Fibroblast of skin of left quadriceps (primary cell): ENCODE measurements around the gene MAPK4.
"Not testable (repeated sequence)": the region's sequence is repeated elsewhere in the genome, so short reads cannot be mapped to it uniquely, and the experiment has no call there.

Experiments used
- DNase-seq, 2 experiments: peaks; one replicate each; pipeline ENCODE4 v3.0.0-alpha.2; 2013; ENCODE audit warnings: low read depth in 2 of 2

Gene MAPK4

GRCh38 chr18:50749945-50750344 is 190.1 kb downstream of the MAPK4 start:
- DNase-seq: no peak

GRCh38 chr18:50750546-50750945 is 190.7 kb downstream of the MAPK4 start:
- no peak for DNase-seq

DNA sequence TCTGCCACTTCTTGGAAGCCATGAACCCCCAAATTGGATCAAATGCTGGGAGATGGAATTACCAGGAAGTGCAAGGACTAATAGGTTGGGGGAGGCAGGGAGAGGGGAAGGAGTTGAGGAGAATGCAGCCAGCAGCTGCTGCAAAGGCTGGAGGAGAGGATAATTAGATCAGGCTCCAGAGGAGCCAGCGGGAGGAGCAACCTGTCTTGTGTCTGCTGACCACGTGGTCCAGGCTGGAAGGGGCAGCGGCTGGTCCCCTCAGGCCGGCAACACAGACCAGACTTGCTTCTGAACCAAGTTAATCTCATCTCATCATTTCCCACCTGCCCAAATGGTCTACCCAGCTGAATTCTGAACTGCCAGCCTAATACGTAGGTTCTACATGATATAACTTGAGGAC is 191.6 kb downstream of the MAPK4 start:
- DNase-seq: no peak

DNA sequence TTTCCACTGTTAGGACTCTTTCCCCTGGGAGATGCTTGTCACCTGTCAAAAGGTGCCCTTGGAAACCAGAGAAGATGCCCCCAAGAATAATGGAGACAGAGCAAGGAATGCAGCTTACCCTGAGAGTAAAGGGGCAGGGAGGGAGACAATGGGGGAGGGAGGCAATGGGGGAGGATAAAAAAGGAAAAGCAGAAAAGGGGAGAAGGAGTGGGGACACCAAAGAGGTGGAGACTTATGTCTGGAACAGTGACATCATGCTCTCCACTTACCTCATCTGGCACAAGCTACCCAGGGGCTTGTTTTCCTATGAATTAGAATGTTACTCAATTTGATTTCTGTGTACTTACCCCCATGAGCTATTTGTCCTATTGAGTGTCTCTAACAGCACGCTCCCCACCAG is 192.1 kb downstream of the MAPK4 start:
- no peak for DNase-seq

GRCh38 chr18:50753311-50753710 is 193.4 kb downstream of the MAPK4 start:
- DNase-seq: no peak

DNA sequence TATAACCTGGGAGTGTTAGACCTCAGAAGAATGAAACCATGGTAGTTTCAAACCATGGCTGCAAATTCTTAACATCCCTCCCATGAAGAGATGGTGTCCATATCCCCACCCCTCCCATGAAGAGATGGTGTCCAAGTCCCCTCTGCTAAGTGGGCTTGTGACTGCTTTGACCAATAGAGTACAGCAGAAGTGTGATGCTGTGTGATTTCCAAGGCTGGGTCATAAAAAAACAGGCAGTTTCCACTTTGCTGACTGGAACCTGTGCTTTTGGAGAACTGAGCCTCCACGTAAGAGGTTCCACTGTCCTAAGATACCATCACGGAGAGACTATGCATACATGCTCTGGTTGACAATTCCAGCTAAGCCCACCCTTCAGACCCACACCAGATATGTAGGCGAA is 194.4 kb downstream of the MAPK4 start:
- DNase-seq: no peak

GRCh38 chr18:50757358-50757757 is 197.5 kb downstream of the MAPK4 start:
- no peak for DNase-seq

- no peak for DNase-seq
Measured at GRCh38 chr18:50769463-50769862, 209.6 kb downstream of the MAPK4 start.

- no peak for DNase-seq
Measured at GRCh38 chr18:50775207-50775606, 215.3 kb downstream of the MAPK4 start.

- DNase-seq: no peak
Measured at GRCh38 chr18:50775726-50776125, 215.8 kb downstream of the MAPK4 start.

- DNase-seq: no peak
Measured at GRCh38 chr18:50776383-50776782, 216.5 kb downstream of the MAPK4 start.

GRCh38 chr18:50779021-50779420 is 219.1 kb downstream of the MAPK4 start:
- DNase-seq: not testable (repeated sequence)
